Transverse colon (tissue), 4 donors: ENCODE measurements around the gene WWOX.

Experiments
- EP300 ChIP-seq: sonication (generic); formaldehyde crosslinking; IDR thresholded peaks from one replicate; pipeline ENCODE4 v1.6.1; 2017; ENCODE audit warnings: antibody characterized with exemption, low read depth
- POLR2A ChIP-seq: fragments of 450-650 bp; IDR thresholded peaks from one replicate; pipeline ENCODE4 v1.6.1; 2016; ENCODE audit warnings: antibody characterized with exemption, mild to moderate bottlenecking, moderate library complexity
- POLR2AphosphoS5 ChIP-seq, 3 donors: sonication (generic); formaldehyde crosslinking; IDR thresholded peaks; one replicate each; pipeline ENCODE4 v1.6.1; 2016; ENCODE audit warnings: antibody characterized with exemption in 3 of 3
- TF ChIP-seq, protein P1 (sequence below), 5 experiments: fragments of 200-600 bp in 3 of 5; fragments of 450-650 bp in 2 of 5; sonication (generic) in 3 of 5; IDR thresholded peaks; 1 replicate in 2 of 5; 2 replicates in 3 of 5; pipeline ENCODE4 v1.5.1; 2016 to 2017; ENCODE audit warnings: antibody characterized with exemption in 5 of 5, inconsistent platforms in 3 of 5, mild to moderate bottlenecking in 2 of 5, moderate library complexity in 1 of 5

DNA sequence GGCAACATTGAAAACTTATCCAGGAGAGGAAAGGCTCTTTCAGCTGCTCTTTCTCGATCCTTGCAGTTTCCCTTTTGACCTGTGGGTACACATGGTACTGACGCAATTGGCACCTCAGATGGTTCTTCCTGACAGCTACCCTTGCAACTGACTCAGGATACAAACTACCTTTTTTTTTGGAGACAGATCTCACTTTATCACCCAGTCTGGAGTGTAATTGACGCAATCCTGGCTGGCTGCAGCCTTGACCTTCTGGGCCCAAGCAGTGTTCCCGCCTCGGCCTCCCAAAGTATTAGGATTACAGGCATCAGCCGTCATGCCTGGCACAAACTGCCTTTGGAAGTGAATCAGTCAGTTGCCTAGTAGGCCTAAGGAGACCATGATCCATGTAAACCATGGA, 607.2 kb downstream of the WWOX start:
- TF ChIP-seq, protein P1, sequence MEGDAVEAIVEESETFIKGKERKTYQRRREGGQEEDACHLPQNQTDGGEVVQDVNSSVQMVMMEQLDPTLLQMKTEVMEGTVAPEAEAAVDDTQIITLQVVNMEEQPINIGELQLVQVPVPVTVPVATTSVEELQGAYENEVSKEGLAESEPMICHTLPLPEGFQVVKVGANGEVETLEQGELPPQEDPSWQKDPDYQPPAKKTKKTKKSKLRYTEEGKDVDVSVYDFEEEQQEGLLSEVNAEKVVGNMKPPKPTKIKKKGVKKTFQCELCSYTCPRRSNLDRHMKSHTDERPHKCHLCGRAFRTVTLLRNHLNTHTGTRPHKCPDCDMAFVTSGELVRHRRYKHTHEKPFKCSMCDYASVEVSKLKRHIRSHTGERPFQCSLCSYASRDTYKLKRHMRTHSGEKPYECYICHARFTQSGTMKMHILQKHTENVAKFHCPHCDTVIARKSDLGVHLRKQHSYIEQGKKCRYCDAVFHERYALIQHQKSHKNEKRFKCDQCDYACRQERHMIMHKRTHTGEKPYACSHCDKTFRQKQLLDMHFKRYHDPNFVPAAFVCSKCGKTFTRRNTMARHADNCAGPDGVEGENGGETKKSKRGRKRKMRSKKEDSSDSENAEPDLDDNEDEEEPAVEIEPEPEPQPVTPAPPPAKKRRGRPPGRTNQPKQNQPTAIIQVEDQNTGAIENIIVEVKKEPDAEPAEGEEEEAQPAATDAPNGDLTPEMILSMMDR (IDR thresholded peaks at IDR 0.05): no peak
- TF ChIP-seq POLR2A (no peak), EP300 (no peak), POLR2AphosphoS5 (IDR thresholded peaks at IDR 0.05) (no peak)
